Thyroid gland (tissue), 4 donors: ENCODE measurements around the gene PACS2.

ENCODE experiments used
- CTCF ChIP-seq, 6 experiments: fragments of 200-600 bp in 3 of 6; fragments of 450-650 bp in 3 of 6; sonication (generic) in 3 of 6; IDR thresholded peaks; one replicate each; pipeline ENCODE4 v1.5.1; 2016 to 2019; ENCODE audit warnings: antibody characterized with exemption in 6 of 6, mild to moderate bottlenecking in 2 of 6, inconsistent platforms in 1 of 6, moderate library complexity in 1 of 6
- POLR2A ChIP-seq, 2 donors: fragments of 450-650 bp; IDR thresholded peaks; one replicate each; pipeline ENCODE4 v1.6.1; 2017; ENCODE audit warnings: antibody characterized with exemption in 2 of 2, mild to moderate bottlenecking in 2 of 2, moderate library complexity in 1 of 2

GRCh38 chr14:105389534-105389933 is 75.0 kb downstream of the PACS2 start:
- TF ChIP-seq CTCF (IDR thresholded peaks at IDR 0.05) (no peak), POLR2A (IDR thresholded peaks at IDR 0.05) (no peak)
